ENCODE data around the gene GPC6. TPM values are rescaled to one million over a fixed set of nuclear protein-coding genes. Genes with fewer than 3 reads are reported as not detected.

The GPC6 gene
- total and polyA plus RNA-seq, 2 experiments from 2014 or later: 26.0 to 92.8 TPM

GRCh38 chr13:93422980-93423543, 196.5 kb downstream of the GPC6 start:
- Histone ChIP-seq H3K4me1 (ENCODE audit: insufficient read depth) (no peaks in the 10 kb centered on the region), H3K79me2 (peaks cover 36% of the 10 kb centered on the region), H3K36me3 (replicated peaks; ENCODE audit: insufficient read depth, low read depth) (no peaks in the 10 kb centered on the region), H2AFZ (no peak overlapping the region), H4K20me1 (ENCODE audit: insufficient read depth, poor library complexity, severe bottlenecking) (no peaks in the 10 kb centered on the region), H3K9me3 (ENCODE audit: low read depth) (no peaks in the 10 kb centered on the region), H3K4me2 (no peak overlapping the region), H3K4me3 (no peak overlapping the region), H3K27me3 (no peaks in the 10 kb centered on the region), H3K9me2 (replicated peaks; ENCODE audit: insufficient read depth) (no peaks in the 10 kb centered on the region), H3K27ac (no peak overlapping the region)
- 87% methylated on average over 2 of the region's 2 CpGs for WGBS (ENCODE audit: low lambda C conversion rate, missing lambda C conversion rate)
- no peak for TF ChIP-seq EZH2 (IDR thresholded peaks at IDR 0.05; ENCODE audit: borderline replicate concordance)
- TF ChIP-seq EZH2phosphoT487 (IDR thresholded peaks at IDR 0.05; ENCODE audit: low read depth, severe bottlenecking, unreplicated experiment): no peak
- TF ChIP-seq, protein P1, sequence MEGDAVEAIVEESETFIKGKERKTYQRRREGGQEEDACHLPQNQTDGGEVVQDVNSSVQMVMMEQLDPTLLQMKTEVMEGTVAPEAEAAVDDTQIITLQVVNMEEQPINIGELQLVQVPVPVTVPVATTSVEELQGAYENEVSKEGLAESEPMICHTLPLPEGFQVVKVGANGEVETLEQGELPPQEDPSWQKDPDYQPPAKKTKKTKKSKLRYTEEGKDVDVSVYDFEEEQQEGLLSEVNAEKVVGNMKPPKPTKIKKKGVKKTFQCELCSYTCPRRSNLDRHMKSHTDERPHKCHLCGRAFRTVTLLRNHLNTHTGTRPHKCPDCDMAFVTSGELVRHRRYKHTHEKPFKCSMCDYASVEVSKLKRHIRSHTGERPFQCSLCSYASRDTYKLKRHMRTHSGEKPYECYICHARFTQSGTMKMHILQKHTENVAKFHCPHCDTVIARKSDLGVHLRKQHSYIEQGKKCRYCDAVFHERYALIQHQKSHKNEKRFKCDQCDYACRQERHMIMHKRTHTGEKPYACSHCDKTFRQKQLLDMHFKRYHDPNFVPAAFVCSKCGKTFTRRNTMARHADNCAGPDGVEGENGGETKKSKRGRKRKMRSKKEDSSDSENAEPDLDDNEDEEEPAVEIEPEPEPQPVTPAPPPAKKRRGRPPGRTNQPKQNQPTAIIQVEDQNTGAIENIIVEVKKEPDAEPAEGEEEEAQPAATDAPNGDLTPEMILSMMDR (IDR thresholded peaks at IDR 0.05; ENCODE audit: poor library complexity): no peak
- DNase-seq (ENCODE audit: low spot score): no peak

GRCh38 chr13:93425411-93425810, 198.8 kb downstream of the GPC6 start:
- H3K36me3 ChIP-seq (replicated peaks; ENCODE audit: insufficient read depth, low read depth): no peaks in the 10 kb centered on the region
- H4K20me1 ChIP-seq (ENCODE audit: insufficient read depth, poor library complexity, severe bottlenecking): no peaks in the 10 kb centered on the region
- no peak overlapping the region for H3K4me3 ChIP-seq
- no peak overlapping the region for H3K27ac ChIP-seq
- no peak for DNase-seq (ENCODE audit: low spot score)
- no peak overlapping the region for H2AFZ ChIP-seq
- H3K4me2 ChIP-seq: no peak overlapping the region
- H3K9me3 ChIP-seq (ENCODE audit: low read depth): no peaks in the 10 kb centered on the region
- WGBS (ENCODE audit: low lambda C conversion rate, missing lambda C conversion rate): 91% methylated on average over 3 of the region's 3 CpGs
- H3K27me3 ChIP-seq: no peaks in the 10 kb centered on the region
- H3K79me2 ChIP-seq: peaks cover 41% of the 10 kb centered on the region
- TF ChIP-seq, protein P1 (IDR thresholded peaks at IDR 0.05; ENCODE audit: poor library complexity): no peak
- no peak for TF ChIP-seq EZH2 (IDR thresholded peaks at IDR 0.05; ENCODE audit: borderline replicate concordance)
- no peak for TF ChIP-seq EZH2phosphoT487 (IDR thresholded peaks at IDR 0.05; ENCODE audit: low read depth, severe bottlenecking, unreplicated experiment)
- no peaks in the 10 kb centered on the region for H3K4me1 ChIP-seq (ENCODE audit: insufficient read depth)
- H3K9me2 ChIP-seq (replicated peaks; ENCODE audit: insufficient read depth): no peaks in the 10 kb centered on the region

DNA sequence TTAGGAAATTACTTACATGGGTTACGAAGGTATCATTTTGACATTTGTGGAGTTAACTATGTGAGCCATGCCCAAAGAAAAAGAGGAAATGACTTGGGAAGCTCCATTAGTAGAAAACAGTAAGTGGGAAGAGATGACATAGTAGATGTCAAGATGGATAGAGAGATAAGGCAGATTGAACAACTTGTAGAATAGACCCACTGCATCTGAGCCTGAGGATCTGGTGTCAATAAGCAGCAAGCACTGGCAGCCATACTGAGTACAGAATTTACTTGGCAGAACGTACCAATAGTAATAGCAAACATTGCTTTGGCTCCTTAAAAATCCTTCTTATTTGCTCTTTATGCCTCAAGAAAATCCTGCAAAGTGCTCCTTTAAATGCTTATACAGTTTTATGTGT, 203.8 kb downstream of the GPC6 start:
- Histone ChIP-seq H3K27me3 (no peaks in the 10 kb centered on the region), H3K4me3 (no peak overlapping the region), H3K36me3 (replicated peaks; ENCODE audit: insufficient read depth, low read depth) (no peaks in the 10 kb centered on the region), H4K20me1 (ENCODE audit: insufficient read depth, poor library complexity, severe bottlenecking) (no peaks in the 10 kb centered on the region), H3K9me3 (ENCODE audit: low read depth) (no peaks in the 10 kb centered on the region), H3K79me2 (peaks cover 42% of the 10 kb centered on the region), H2AFZ (no peak overlapping the region), H3K4me2 (no peak overlapping the region), H3K4me1 (ENCODE audit: insufficient read depth) (no peaks in the 10 kb centered on the region), H3K9me2 (replicated peaks; ENCODE audit: insufficient read depth) (no peaks in the 10 kb centered on the region), H3K27ac (no peak overlapping the region)
- 85% methylated on average over 2 of the region's 2 CpGs for WGBS (ENCODE audit: low lambda C conversion rate, missing lambda C conversion rate)
- no peak for TF ChIP-seq EZH2phosphoT487 (IDR thresholded peaks at IDR 0.05; ENCODE audit: low read depth, severe bottlenecking, unreplicated experiment)
- TF ChIP-seq, protein P1 (IDR thresholded peaks at IDR 0.05; ENCODE audit: poor library complexity): no peak
- no peak for DNase-seq (ENCODE audit: low spot score)
